DND-41 (cell line): Measurements from ENCODE around the gene ZNF592.

Source experiments
- ATAC-seq: fragments of 200-7000 bp; cut with Tn5 transposase; 3 replicates; pipeline ENCODE4 v1.9.1; 2021; ENCODE audit warnings: low read depth; ENCODE audit not compliant: insufficient read depth
- DNase-seq: peaks from one replicate; pipeline ENCODE4 v3.0.0-alpha.2; 2020
- H2AFZ ChIP-seq: 2 replicates; pipeline ENCODE4 v1.6.0; 2012; ENCODE audit warnings: low read depth, low read length
- H3K27ac ChIP-seq: 2 replicates; pipeline ENCODE4 v1.5.1; 2012; ENCODE audit warnings: low read length, inconsistent platforms
- H3K27me3 ChIP-seq: fragments of 200-600 bp; sonication (generic); 2 replicates; pipeline ENCODE4 v1.6.0; 2012; ENCODE audit warnings: low read length, mild to moderate bottlenecking, inconsistent platforms; ENCODE audit not compliant: insufficient read depth, poor library complexity
- H3K36me3 ChIP-seq: 2 replicates; pipeline ENCODE4 v1.5.1; 2012; ENCODE audit warnings: low read length, inconsistent platforms; ENCODE audit not compliant: insufficient read depth
- H3K4me1 ChIP-seq: 2 replicates; pipeline ENCODE4 v1.5.1; 2012; ENCODE audit warnings: mild to moderate bottlenecking, low read length; ENCODE audit not compliant: insufficient read depth
- H3K4me2 ChIP-seq: 2 replicates; pipeline ENCODE4 v1.6.0; 2012; ENCODE audit warnings: mild to moderate bottlenecking, moderate library complexity, low read length, inconsistent platforms; ENCODE audit not compliant: insufficient read depth
- H3K4me3 ChIP-seq, 2 experiments: fragments of 200-600 bp in 1 of 2; shearing (Covaris generic) in 1 of 2; 2 replicates each; pipeline ENCODE4 v1.5.1; 2012 to 2016; ENCODE audit warnings: inconsistent platforms in 2 of 2, low read length in 2 of 2, mild to moderate bottlenecking in 2 of 2, low read depth in 1 of 2, moderate library complexity in 1 of 2
- H3K79me2 ChIP-seq: 2 replicates; pipeline ENCODE4 v1.6.0; 2012; ENCODE audit warnings: low read length, inconsistent platforms; ENCODE audit not compliant: insufficient read depth
- H3K9ac ChIP-seq: 2 replicates; pipeline ENCODE4 v1.6.0; 2012; ENCODE audit warnings: low read depth, mild to moderate bottlenecking, inconsistent platforms, low read length, moderate library complexity
- H3K9me3 ChIP-seq: 2 replicates; pipeline ENCODE4 v1.5.1; 2012; ENCODE audit warnings: low read length, moderate library complexity, mild to moderate bottlenecking, inconsistent platforms; ENCODE audit not compliant: insufficient read depth, severe bottlenecking
- H4K20me1 ChIP-seq: 2 replicates; pipeline ENCODE4 v1.6.0; 2012; ENCODE audit warnings: low read length; ENCODE audit not compliant: insufficient read depth
- EZH2 ChIP-seq: IDR thresholded peaks from 3 replicates; pipeline ENCODE4 v1.6.1; 2012; ENCODE audit warnings: borderline replicate concordance, low read depth, mild to moderate bottlenecking, moderate library complexity, low read length, inconsistent platforms; ENCODE audit not compliant: severe bottlenecking
- TF ChIP-seq, protein P1 (sequence below): IDR thresholded peaks from 2 replicates; pipeline ENCODE4 v1.5.1; 2012; ENCODE audit warnings: borderline replicate concordance, low read length, moderate library complexity, mild to moderate bottlenecking; ENCODE audit not compliant: poor library complexity, severe bottlenecking; ENCODE audit errors: extremely low read depth

The ZNF592 gene

DNA sequence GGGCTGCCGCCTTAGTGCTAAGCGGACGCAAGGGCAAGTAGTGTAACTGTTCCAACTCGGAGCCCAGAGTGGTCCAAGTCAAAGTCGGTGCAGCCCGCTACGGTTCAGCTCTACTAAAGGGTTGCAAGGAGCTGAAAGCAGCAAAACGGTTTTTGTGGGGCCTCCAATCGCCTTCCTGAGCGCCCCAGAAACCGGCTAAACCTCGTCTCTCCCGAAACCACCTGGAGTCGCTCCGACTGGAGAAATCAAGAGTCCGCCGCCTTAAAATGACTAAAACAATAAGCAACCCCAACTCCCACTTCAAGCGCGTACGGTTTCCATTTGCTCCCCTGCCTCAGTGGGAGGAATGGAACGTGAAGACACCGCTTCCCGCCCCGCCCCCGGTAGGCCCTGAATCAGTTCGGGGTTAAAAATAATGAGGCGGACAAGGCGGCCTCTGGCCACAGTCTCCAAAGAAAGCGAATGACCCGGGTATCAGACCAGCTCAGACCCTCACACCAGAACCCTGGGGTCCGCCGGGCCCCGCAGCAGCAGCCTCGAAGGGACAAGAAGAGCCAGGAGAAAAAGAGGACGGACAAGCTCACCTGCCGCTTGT, 32.9 kb upstream of the ZNF592 start:
- Histone ChIP-seq H2AFZ (peak overlapping the region; percentile 98), H3K27ac (peak overlapping the region; percentile 89), H3K27me3 (no peaks in the 10 kb centered on the region), H3K36me3 (peaks cover 5% of the 10 kb centered on the region), H3K4me3 (peak overlapping the region; percentile 98 to 99), H4K20me1 (peaks cover 9% of the 10 kb centered on the region; the same call in 1 of the 2 replicates), H3K4me1 (peaks cover 30% of the 10 kb centered on the region), H3K9ac (peak overlapping the region; percentile 85), H3K4me2 (peak overlapping the region; percentile 79), H3K9me3 (no peaks in the 10 kb centered on the region), H3K79me2 (peaks cover 57% of the 10 kb centered on the region)
- DNase-seq: peak; percentile 46
- peak; percentile 8; the same call in 1 of the 3 replicates for ATAC-seq
- TF ChIP-seq EZH2: no peak
- TF ChIP-seq, protein P1, sequence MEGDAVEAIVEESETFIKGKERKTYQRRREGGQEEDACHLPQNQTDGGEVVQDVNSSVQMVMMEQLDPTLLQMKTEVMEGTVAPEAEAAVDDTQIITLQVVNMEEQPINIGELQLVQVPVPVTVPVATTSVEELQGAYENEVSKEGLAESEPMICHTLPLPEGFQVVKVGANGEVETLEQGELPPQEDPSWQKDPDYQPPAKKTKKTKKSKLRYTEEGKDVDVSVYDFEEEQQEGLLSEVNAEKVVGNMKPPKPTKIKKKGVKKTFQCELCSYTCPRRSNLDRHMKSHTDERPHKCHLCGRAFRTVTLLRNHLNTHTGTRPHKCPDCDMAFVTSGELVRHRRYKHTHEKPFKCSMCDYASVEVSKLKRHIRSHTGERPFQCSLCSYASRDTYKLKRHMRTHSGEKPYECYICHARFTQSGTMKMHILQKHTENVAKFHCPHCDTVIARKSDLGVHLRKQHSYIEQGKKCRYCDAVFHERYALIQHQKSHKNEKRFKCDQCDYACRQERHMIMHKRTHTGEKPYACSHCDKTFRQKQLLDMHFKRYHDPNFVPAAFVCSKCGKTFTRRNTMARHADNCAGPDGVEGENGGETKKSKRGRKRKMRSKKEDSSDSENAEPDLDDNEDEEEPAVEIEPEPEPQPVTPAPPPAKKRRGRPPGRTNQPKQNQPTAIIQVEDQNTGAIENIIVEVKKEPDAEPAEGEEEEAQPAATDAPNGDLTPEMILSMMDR: no peak

DNA sequence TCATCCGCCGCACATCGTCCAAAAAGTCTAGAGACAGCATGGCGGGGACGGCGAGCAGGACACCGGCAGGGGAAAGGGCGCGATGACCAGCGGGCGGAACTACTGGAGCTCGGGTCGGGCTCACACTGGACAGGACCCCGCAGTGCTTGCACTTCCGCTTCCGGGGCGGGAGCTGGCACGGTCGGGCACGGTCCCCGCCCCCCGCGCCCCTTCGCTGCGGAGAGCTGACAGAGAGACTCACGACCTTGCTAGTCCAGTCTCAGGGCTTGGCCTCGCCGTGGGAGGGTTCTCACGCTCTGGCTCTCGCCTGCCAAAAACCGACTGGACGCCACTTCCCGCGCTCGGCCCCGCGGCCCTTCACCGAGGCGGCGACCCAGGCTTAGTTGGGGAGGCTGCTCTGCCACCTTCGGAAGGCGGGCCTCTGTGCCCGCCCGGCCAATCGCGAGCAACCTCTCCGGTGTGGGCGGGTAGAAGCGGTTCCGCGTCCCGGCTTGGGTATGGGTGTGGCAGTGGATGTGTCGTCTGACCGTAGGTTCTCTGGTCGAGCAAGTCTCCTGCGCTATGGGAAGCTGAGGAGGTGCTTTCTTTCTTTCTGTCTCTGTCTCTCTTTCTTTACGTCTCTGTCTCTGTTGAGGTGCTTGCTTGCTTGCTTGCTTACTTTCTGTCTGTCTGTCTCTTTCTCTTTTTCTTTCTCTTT, 32.2 kb upstream of the ZNF592 start, which contains the start of gene SEC11A:
Gene SEC11A, minus strand, starts transcription at position 104 of the 697 bp plus-strand sequence. Its CDS starts 64 bp downstream, at position 40.
- Histone ChIP-seq H3K27ac (peak within 1 kb of the TSS; percentile 89), H3K79me2 (peaks cover 51% of the 10 kb centered on the region), H3K9ac (peak within 1 kb of the TSS; percentile 85), H3K36me3 (peaks cover under 1% of the 10 kb centered on the region; the same call in 1 of the 2 replicates), H3K9me3 (no peaks in the 10 kb centered on the region), H3K4me2 (peak within 1 kb of the TSS; percentile 79), H3K27me3 (no peaks in the 10 kb centered on the region), H3K4me1 (peaks cover 30% of the 10 kb centered on the region), H2AFZ (peak within 1 kb of the TSS; percentile 98), H3K4me3 (peak within 1 kb of the TSS; percentile 98 to 99), H4K20me1 (peaks cover 9% of the 10 kb centered on the region; the same call in 1 of the 2 replicates)
- TF ChIP-seq, protein P1: no peak
- no peak for TF ChIP-seq EZH2
- DNase-seq (peak; percentile 90), ATAC-seq (peak; percentile 97)

DNA sequence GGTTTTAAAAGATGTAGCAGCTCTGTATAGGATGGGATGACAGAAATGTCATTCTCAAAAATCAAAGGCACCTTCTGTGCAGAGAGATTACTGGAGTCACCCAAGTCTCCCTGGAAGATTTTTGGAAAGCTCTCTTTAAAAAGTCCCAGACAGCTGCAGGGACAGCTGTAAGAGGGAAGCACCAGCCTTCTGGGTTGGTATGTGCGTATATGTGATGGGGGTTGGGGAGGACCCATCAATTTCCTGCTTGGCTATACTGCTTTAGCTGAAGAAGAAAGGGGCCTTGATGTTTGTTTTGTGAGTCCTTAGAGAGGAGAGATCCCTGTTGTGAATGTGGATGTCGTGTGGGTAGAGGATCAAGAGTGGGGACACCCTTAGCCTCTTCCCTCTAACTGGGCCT, 27.0 kb upstream of the ZNF592 start:
- no peaks in the 10 kb centered on the region for H3K9me3 ChIP-seq
- DNase-seq: no peak
- H3K79me2 ChIP-seq: 0 out of 2 replicates have a peak, but pooled peaks cover 3% of the 10 kb centered on the region
- H3K9ac ChIP-seq: no peak overlapping the region
- H3K4me1 ChIP-seq: peaks cover 16% of the 10 kb centered on the region
- H3K4me2 ChIP-seq: no peak overlapping the region
- TF ChIP-seq, protein P1: no peak
- TF ChIP-seq EZH2: no peak
- H3K4me3 ChIP-seq: no peak overlapping the region
- H3K36me3 ChIP-seq: no peaks in the 10 kb centered on the region
- no peak for ATAC-seq
- H3K27me3 ChIP-seq: no peaks in the 10 kb centered on the region
- H4K20me1 ChIP-seq: no peaks in the 10 kb centered on the region
- no peak overlapping the region for H3K27ac ChIP-seq
- no peak overlapping the region for H2AFZ ChIP-seq
